ENCODE data around the gene PDE4DIP.
"Not testable (repeated sequence)": the region's sequence is repeated elsewhere in the genome, so short reads cannot be mapped to it uniquely, and the experiment has no call there.

DNA sequence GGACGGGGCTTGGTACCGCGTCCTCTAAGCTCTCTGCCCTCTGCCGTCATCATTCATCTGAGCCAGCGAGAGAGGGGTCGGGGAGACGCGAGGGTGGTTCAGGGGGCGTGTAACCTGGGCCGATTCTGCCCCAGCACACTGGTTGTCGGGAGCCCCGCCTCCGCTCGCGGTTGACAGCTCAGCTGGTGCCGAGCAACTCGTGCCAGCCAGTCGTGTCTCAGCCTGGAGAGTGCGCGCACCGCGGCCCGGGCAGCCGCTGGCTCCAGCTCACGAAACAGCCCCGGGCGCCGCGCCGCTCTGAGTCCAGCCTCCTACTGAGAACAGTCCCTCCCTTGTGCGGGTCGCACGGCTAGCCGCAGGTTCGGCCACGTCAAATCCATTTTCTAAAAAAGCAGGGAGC, at the start of gene PDE4DIP:
- TF ChIP-seq, protein P1, sequence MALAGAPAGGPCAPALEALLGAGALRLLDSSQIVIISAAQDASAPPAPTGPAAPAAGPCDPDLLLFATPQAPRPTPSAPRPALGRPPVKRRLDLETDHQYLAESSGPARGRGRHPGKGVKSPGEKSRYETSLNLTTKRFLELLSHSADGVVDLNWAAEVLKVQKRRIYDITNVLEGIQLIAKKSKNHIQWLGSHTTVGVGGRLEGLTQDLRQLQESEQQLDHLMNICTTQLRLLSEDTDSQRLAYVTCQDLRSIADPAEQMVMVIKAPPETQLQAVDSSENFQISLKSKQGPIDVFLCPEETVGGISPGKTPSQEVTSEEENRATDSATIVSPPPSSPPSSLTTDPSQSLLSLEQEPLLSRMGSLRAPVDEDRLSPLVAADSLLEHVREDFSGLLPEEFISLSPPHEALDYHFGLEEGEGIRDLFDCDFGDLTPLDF (CRISPR knock-in tag; IDR thresholded peaks at IDR 0.05), result not testable (repeated sequence)
- not testable (repeated sequence) for TF ChIP-seq IRF2 (CRISPR knock-in tag; IDR thresholded peaks at IDR 0.05; ENCODE audit: borderline replicate concordance, low read depth); ARID4B (CRISPR knock-in tag; IDR thresholded peaks at IDR 0.05; ENCODE audit: borderline replicate concordance); KAT7 (CRISPR knock-in tag; IDR thresholded peaks at IDR 0.05; ENCODE audit: borderline replicate concordance); GRHL2 (CRISPR knock-in tag; IDR thresholded peaks at IDR 0.05; ENCODE audit: insufficient replicate concordance, severe bottlenecking); AR (CRISPR knock-in tag; IDR thresholded peaks at IDR 0.05); USF1 (CRISPR knock-in tag; IDR thresholded peaks at IDR 0.05); NR3C1 (CRISPR knock-in tag; conservative IDR thresholded peaks at IDR 0.05; ENCODE audit: low read depth); JUN (CRISPR knock-in tag; IDR thresholded peaks at IDR 0.05); CBFB (CRISPR knock-in tag; IDR thresholded peaks at IDR 0.05; ENCODE audit: low read depth); ZNF317 (CRISPR knock-in tag; IDR thresholded peaks at IDR 0.05; ENCODE audit: borderline replicate concordance, low read depth)
- TF ChIP-seq, protein P2, sequence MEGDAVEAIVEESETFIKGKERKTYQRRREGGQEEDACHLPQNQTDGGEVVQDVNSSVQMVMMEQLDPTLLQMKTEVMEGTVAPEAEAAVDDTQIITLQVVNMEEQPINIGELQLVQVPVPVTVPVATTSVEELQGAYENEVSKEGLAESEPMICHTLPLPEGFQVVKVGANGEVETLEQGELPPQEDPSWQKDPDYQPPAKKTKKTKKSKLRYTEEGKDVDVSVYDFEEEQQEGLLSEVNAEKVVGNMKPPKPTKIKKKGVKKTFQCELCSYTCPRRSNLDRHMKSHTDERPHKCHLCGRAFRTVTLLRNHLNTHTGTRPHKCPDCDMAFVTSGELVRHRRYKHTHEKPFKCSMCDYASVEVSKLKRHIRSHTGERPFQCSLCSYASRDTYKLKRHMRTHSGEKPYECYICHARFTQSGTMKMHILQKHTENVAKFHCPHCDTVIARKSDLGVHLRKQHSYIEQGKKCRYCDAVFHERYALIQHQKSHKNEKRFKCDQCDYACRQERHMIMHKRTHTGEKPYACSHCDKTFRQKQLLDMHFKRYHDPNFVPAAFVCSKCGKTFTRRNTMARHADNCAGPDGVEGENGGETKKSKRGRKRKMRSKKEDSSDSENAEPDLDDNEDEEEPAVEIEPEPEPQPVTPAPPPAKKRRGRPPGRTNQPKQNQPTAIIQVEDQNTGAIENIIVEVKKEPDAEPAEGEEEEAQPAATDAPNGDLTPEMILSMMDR (IDR thresholded peaks at IDR 0.05), result not testable (repeated sequence)
- TF ChIP-seq, protein P3, sequence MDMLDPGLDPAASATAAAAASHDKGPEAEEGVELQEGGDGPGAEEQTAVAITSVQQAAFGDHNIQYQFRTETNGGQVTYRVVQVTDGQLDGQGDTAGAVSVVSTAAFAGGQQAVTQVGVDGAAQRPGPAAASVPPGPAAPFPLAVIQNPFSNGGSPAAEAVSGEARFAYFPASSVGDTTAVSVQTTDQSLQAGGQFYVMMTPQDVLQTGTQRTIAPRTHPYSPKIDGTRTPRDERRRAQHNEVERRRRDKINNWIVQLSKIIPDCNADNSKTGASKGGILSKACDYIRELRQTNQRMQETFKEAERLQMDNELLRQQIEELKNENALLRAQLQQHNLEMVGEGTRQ (CRISPR knock-in tag; IDR thresholded peaks at IDR 0.05), result not testable (repeated sequence)

All from WTC11 (cell line).